HG03196 (cell line): ENCODE data around the gene ARL6IP4.
"Not testable (repeated sequence)": the region's sequence is repeated elsewhere in the genome, so short reads cannot be mapped to it uniquely, and the experiment has no call there.

ENCODE experiments used
- ATAC-seq: cut with Tn5 transposase; IDR thresholded peaks from one replicate; pipeline ENCODE4 v1.9.1; 2021; ENCODE audit not compliant: unreplicated experiment

Gene ARL6IP4

GRCh38 chr12:122980183-122981035 lies at the start of gene ARL6IP4:
Gene ARL6IP4, plus strand, starts transcription at chr12:122980681. Its CDS starts 459 bp downstream, at chr12:122981140.
- ATAC-seq = peak; percentile 55

- no peak for ATAC-seq
Observed at GRCh38 chr12:122932207-122932606, 48.3 kb upstream of the ARL6IP4 start.

GRCh38 chr12:122934722-122935121 lies 45.8 kb upstream of the ARL6IP4 start:
- ATAC-seq = no peak

GRCh38 chr12:122935318-122935717 lies 45.2 kb upstream of the ARL6IP4 start:
- no peak for ATAC-seq

GRCh38 chr12:122937622-122938091 lies 42.8 kb upstream of the ARL6IP4 start:
- ATAC-seq = no peak

- no peak for ATAC-seq
Observed at GRCh38 chr12:122939125-122939524, 41.4 kb upstream of the ARL6IP4 start.

GRCh38 chr12:122941351-122941750 lies 39.1 kb upstream of the ARL6IP4 start:
- ATAC-seq = not testable (repeated sequence)

- ATAC-seq = no peak
Observed at GRCh38 chr12:122942637-122943036, 37.8 kb upstream of the ARL6IP4 start.

- no peak for ATAC-seq
Observed at GRCh38 chr12:122943196-122943595, 37.3 kb upstream of the ARL6IP4 start.

- no peak for ATAC-seq
Observed at GRCh38 chr12:122944605-122945592, 35.6 kb upstream of the ARL6IP4 start.

GRCh38 chr12:122946690-122947341 lies 33.7 kb upstream of the ARL6IP4 start:
- peak; percentile 46 for ATAC-seq

- no peak for ATAC-seq
Observed at GRCh38 chr12:122947352-122947792, 33.1 kb upstream of the ARL6IP4 start.

GRCh38 chr12:122948605-122949004 lies 31.9 kb upstream of the ARL6IP4 start:
- ATAC-seq = no peak

- ATAC-seq = no peak
Observed at GRCh38 chr12:122949405-122949804, 31.1 kb upstream of the ARL6IP4 start.

GRCh38 chr12:122949816-122950675 lies 30.4 kb upstream of the ARL6IP4 start:
- ATAC-seq = no peak

- ATAC-seq = no peak
Observed at GRCh38 chr12:122951406-122951805, 29.1 kb upstream of the ARL6IP4 start.

GRCh38 chr12:122951979-122952892 lies 28.2 kb upstream of the ARL6IP4 start:
- peak; percentile 51 for ATAC-seq

- ATAC-seq = no peak
Observed at GRCh38 chr12:122955156-122955555, 25.3 kb upstream of the ARL6IP4 start.

GRCh38 chr12:122956035-122956434 lies 24.4 kb upstream of the ARL6IP4 start:
- ATAC-seq = no peak
